Lower leg skin (tissue), 4 donors: Measurements from ENCODE around the gene DMRT2. TPM values are rescaled to one million over a fixed set of nuclear protein-coding genes. Genes with fewer than 3 reads are reported as not detected.

Source experiments
- DNase-seq, 2 donors: peaks; one replicate each; pipeline ENCODE4 v3.0.0-alpha.2; 2019; ENCODE audit warnings: low spot score in 2 of 2
- H3K4me3 ChIP-seq: fragments of 200-600 bp; sonication (generic); 2 replicates; pipeline ENCODE4 v1.5.1; 2017; ENCODE audit warnings: mild to moderate bottlenecking, low read depth; ENCODE audit not compliant: poor library complexity, severe bottlenecking
- CTCF ChIP-seq, 3 donors: fragments of 450-650 bp; IDR thresholded peaks; one replicate each; pipeline ENCODE4 v1.5.1; 2016; ENCODE audit warnings: antibody characterized with exemption in 3 of 3, mild to moderate bottlenecking in 3 of 3, moderate library complexity in 2 of 3
- POLR2A ChIP-seq, 2 donors: fragments of 450-650 bp; IDR thresholded peaks; one replicate each; pipeline ENCODE4 v1.6.1; 2016 to 2017; ENCODE audit warnings: antibody characterized with exemption in 2 of 2, mild to moderate bottlenecking in 1 of 2, moderate library complexity in 1 of 2
- WGBS, 2 donors: methylation state at CpG; one replicate each; pipeline ENCODE4 v1.1.5; 2018; 5-methylcytosine and 5-hydroxymethylcytosine counted together
- intact Hi-C: fragments of 100-400 bp; cut with DNase I; formaldehyde crosslinking; loops from one replicate; pipeline ENCODE4 v1.15.0; 2023; ENCODE audit warnings: low total_unique reads
- total RNA-seq, 4 donors: library from RNA; depleted of rRNA; stranded (reverse); fragments of >200 nt; gene quantifications; one replicate each; pipeline ENCODE4 v1.1.0, GENCODE V29; 2016

Gene DMRT2
- total RNA-seq, 4 donors from 2014 or later = 0.22 to 0.81 TPM; not detected in 2

GRCh38 chr9:1047591-1048230 lies 2.4 kb upstream of the DMRT2 start:
- H3K4me3 ChIP-seq = no peak overlapping the region
- TF ChIP-seq CTCF (IDR thresholded peaks at IDR 0.05) (no peak), POLR2A (IDR thresholded peaks at IDR 0.05) (no peak)
- no peak for DNase-seq
- whole genome bisulfite sequencing, 2 donors = 1 to 3% methylated on average over 23 of the region's 23 CpGs
- intact Hi-C loops = no loop called here

GRCh38 chr9:1048231-1048619 lies 1.9 kb upstream of the DMRT2 start:
- no peak for TF ChIP-seq CTCF (IDR thresholded peaks at IDR 0.05)
- TF ChIP-seq POLR2A (IDR thresholded peaks at IDR 0.05) = no peak
- no peak for DNase-seq

GRCh38 chr9:1048811-1049210 lies 1.3 kb upstream of the DMRT2 start:
- intact Hi-C loops = no loop called here
- 37 to 46% methylated on average over 15 of the region's 15 CpGs for WGBS, 2 donors
- H3K4me3 ChIP-seq = no peak overlapping the region
- DNase-seq = no peak
- TF ChIP-seq CTCF (IDR thresholded peaks at IDR 0.05) (no peak), POLR2A (IDR thresholded peaks at IDR 0.05) (no peak)

More at GRCh38 chr9:1048231-1048619, 1.9 kb upstream of the DMRT2 start:
- 34 to 47% methylated on average over 8 of the region's 8 CpGs for WGBS, 2 donors
- intact Hi-C loops = no loop called here
- H3K4me3 ChIP-seq = no peak overlapping the region

GRCh38 chr9:1049641-1050040 lies 516 bp upstream of the DMRT2 start:
- no peak overlapping the region for H3K4me3 ChIP-seq
- TF ChIP-seq POLR2A (IDR thresholded peaks at IDR 0.05) (no peak), CTCF (IDR thresholded peaks at IDR 0.05) (no peak)
- 16 to 21% methylated on average over 12 of the region's 12 CpGs for WGBS, 2 donors
- intact Hi-C loops = no loop called here
- DNase-seq = no peak

- peak overlapping the region; percentile 19 for H3K4me3 ChIP-seq
- intact Hi-C loops = no loop called here
- TF ChIP-seq POLR2A (IDR thresholded peaks at IDR 0.05) = no peak
- no peak for TF ChIP-seq CTCF (IDR thresholded peaks at IDR 0.05)
- DNase-seq = peak in 1 of 2 donors; percentile 87
- WGBS, 2 donors = 27 to 36% methylated on average over 13 of the region's 13 CpGs
Measured at GRCh38 chr9:1051210-1051583, 1.0 kb downstream of the DMRT2 start.
